HG03280 (cell line): ENCODE results near the gene CCL13.
A peak's percentile ranks its signal among the peaks of the same experiment; 100 is the strongest.

Source experiments
- ATAC-seq: cut with Tn5 transposase; IDR thresholded peaks from one replicate; pipeline ENCODE4 v1.9.1; 2021; ENCODE audit warnings: mild to moderate bottlenecking, moderate library complexity; ENCODE audit not compliant: unreplicated experiment

Gene CCL13

GRCh38 chr17:34361478-34362061 is 5.3 kb downstream of the CCL13 start:
- ATAC-seq = no peak

- ATAC-seq = no peak
Measured at GRCh38 chr17:34363183-34363661, 6.9 kb downstream of the CCL13 start, which contains the start of gene CCL1. TSS of gene CCL1 (minus strand) at chr17:34363233. CDS start at chr17:34363161, 72 bp downstream.

DNA sequence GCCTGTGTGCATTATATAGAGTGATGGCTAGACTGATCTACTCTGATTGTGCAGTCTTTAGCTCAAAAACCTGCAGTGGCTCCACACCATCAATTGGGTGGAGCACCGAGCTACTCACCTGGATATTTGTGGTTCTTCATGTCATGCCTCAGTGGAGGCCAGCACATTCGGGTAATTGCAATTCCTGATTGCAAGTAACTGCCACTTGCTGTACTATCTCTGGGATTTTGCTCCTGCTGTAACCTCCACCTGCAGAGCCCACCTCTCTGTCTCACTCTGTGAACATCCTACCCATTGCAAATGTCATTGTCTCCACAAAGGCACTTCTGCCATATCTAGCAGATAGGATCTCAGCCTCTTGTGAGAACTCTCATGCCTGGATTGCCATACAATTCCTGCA is 8.5 kb downstream of the CCL13 start:
- no peak for ATAC-seq

- ATAC-seq = no peak
Measured at GRCh38 chr17:34365340-34365739, 9.1 kb downstream of the CCL13 start.

- no peak for ATAC-seq
Measured at GRCh38 chr17:34366010-34366409, 9.7 kb downstream of the CCL13 start.

- ATAC-seq = no peak
Measured at GRCh38 chr17:34366529-34367107, 10.3 kb downstream of the CCL13 start.

GRCh38 chr17:34367486-34368195 is 11.4 kb downstream of the CCL13 start:
- ATAC-seq = no peak

- no peak for ATAC-seq
Measured at GRCh38 chr17:34368196-34368945, 12.1 kb downstream of the CCL13 start.

DNA sequence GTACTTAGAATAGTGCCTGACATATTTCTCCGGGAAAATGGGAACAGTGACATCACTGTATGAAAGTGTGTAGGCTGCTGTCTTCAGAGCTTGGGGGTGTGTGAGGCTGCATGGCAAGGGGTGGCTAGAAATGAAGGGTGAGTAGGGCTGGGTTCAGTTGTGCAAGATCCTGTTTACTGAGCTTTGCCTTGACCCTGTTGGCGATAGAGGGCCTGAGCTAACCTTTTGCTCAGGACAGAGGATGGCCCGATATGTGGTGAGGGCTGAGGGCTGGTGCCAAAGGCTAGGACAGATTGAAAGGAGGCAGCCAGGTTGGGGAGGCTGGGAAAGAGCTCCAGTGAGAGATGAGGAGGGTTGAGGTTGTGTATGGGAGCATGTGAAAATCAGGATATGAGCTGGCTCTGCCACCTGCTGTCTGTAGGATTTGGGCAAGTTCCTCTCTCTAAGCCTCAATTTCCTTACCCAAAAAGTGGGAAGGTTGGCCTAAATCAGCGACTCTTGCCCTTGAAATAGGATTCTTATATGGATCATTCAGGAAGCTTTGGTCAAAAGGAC is 12.7 kb downstream of the CCL13 start:
- ATAC-seq = no peak

DNA sequence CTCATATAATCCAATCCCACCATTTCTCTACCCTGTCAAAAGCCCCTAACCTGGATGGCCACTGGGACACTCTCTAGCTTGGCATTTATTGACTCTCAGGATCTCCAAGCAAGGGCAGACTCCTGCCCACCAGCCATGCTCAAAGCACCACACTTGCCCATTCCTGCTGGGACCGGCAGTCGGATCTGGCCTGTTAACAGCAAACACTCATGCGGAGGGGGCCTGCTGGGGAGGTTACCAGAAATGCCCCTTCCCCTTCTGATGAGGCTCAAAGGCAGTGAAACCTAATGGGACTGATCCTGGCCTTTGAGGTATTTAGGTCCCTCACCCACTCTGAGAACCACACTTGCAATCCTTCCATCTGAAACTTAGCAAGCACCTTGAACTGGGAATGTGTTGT is 13.3 kb downstream of the CCL13 start:
- no peak for ATAC-seq

DNA sequence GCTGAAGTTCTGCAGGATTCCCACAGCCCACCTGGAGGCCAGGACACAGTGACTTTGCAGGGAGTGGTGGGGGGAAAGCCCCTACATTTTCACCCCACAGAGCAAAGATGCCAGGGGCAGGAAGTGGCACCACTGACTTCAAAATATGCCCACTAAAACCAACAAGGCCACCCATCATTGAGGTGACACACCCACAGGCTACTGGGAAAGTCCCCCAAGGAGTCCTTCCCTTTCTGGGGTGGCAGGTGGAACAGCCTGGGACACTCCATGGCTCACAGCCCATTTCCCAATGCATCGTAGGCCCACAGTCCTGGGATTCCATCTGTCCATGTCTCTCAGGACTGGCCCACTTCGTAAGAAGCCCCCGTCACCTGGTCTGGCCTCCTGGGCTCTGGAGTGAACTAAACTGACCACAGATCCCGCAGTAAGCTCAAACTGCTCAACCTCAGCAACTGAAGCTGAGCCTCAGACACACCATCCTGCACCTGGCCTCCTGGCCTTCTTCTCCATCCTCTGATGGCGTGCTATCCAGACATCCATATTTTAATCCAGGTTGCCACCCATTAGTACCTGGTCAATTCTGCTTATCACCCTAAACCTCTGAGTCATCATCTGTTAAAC is 14.2 kb downstream of the CCL13 start:
- no peak for ATAC-seq

DNA sequence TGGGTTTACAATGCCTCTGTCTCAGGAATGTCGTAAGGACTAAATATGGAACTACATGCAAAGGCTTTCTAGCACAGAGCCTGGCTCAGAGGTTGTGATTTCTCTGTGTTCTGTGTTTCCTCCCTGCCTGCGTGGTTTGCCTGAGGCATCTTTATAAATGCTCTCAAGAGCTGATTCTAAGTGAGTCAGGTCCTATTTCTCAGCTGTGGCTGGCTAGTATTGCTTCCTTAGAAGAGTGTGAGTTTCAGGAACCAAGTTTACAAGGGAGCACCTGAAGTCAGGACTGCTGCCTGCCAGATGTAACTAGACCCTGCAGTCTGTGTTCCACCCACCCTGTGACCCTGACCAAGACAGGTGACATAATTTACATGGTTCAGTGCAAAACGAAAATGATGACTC is 14.7 kb downstream of the CCL13 start:
- no peak for ATAC-seq

DNA sequence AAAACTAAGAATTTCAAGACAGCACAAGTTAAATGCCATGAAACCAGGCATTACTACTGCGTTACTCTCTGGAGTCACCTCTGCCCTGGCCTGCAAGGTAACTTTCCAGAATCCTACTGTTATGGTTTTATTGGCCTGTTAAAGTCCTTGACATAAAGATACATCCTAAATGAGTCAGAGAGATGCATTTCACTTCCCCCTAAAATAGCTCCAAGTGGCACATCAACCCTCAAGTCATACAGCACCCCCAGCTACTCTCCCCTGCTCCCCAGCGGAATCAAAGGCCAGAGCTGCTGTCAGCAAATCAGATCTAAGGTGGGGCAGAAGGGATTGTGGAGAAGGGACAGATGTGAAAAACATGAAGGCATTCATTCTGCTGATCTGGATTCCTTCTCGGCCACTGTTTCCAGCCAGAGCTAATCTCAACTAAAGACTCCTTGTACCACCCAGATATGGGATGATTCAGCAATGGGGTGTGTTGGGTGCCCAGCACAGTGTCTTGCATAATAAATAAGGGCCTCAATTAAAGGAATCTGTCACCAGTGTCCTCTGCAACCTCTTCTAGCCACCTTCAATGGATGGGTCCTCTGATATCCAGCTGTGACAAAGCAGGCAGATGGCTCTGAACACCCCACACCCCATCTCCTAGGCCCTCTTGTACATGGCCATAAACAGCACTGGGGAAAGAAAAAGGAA is 15.3 kb downstream of the CCL13 start:
- no peak for ATAC-seq

DNA sequence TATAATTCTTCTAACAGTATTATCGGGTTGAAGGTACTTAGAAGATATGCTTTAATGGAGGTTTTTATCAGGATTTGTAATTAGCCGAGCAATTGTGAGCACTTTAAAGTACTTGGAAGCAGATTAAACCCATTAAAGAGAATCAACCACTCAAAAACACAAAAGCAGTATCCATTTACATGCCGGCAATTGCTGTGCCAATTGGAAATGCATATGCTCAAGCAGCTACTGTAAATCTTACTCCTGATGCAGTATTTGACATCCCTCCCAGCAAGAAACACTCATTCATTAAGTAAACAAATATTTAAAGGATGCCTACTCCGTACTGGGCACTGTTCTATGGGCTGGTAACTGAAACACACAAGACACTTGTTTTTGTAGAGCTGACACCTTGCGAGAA is 18.2 kb downstream of the CCL13 start:
- no peak for ATAC-seq

- ATAC-seq = no peak
Measured at GRCh38 chr17:34375426-34375997, 19.2 kb downstream of the CCL13 start.

DNA sequence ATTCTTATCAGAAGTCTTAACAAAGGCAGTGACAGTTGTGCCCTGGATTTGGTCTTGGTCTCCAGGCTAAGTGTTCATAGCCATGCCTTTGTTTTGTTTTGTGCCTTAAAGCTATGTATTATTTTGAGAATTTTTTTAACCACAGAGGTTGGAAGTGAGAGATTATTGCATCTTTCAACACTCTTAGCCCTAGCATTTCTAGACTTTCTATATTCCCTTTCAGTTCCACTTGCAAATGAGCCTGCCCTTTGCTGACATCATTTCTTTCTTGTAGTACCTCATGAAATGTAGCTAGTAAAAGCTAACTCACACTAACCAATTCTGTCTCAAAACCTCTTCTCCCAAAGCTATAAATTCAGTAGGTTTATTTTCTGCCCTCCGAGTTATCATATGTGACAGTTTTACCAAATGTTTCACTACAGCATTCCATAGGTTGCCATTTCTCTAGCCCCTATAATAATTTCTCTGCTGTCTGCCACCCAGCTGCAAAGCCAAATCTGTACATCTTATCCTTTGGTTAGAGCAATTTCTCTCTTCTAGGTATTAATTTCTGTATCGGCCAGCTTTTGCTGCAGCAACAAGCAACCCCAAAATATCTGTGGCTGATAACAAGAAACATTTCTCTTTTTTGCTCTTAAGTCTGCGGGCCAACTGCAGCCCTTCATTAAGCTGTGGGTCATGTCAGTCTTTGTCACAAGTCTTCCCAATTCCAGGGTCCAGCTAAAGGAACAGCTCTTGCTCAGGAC is 21.0 kb downstream of the CCL13 start:
- no peak for ATAC-seq

DNA sequence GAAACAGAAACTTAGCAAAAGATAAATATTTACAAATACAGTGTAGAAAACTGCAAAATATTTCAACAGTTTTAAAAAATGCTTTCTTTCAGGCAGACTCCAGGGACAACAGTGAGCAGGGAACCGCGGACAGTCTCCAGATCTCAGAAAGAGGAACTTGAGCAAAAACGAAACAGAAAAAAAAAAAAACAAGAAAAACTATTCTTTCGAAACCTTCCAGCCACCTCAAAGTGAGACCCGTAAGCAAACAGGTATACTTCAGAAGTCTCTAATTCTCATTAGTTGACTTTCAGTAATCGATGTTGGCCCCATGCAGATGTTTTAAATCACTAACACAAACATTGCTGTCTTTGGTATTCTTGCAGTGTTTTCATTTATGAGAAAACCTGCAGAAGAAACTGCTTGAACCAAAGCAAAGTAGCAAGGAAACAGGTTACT is 22.4 kb downstream of the CCL13 start:
- peak; percentile 84 for ATAC-seq

DNA sequence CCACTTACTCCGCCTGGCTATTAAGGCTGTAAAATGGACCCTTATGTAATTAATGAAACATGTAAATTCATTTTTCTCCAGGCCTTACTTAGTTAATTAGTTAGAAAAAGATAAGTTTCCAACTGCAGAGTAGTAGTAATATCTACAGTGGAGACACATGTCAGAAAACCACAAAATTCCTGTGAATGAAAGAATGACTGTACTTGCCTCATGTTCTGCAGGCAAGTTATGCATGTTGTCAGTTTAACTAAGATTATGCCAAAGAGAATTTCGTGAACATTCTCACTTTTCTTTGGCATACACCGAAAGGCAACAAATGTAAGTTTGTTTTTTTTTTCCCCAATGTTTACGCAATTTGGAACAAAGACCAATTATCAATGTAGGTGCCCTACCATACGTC is 23.6 kb downstream of the CCL13 start:
- ATAC-seq = no peak

DNA sequence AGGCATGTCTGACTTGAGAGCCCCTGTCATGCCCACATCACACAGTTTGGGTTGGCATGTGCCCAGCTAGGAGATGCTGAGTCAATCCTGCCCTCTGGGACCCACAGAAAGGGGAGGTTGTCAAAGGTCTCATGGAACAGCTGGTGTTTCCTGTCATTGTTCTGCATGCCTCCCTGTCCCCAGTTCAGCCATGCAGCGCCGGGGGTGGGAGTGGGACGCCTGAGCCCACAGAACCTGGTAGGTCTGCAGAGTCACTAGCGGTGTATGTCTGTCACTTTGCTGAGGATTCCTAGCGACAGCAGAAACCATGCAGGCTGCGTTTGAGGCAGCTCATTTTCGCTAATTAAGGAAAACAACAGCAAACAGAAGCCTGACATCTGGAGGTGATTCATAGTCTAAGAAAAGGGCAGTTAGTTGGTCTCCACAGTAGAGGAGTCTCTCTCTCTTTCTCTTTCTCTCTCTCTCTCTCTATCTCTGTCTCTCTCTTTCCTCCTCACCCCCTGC is 26.4 kb downstream of the CCL13 start:
- no peak for ATAC-seq
